Type B pancreatic cell (in vitro differentiated cells): ENCODE results near the gene TRIM54. TPM values are rescaled to one million over a fixed set of nuclear protein-coding genes. Genes with fewer than 3 reads are reported as not detected.
"Not testable (repeated sequence)": the region's sequence is repeated elsewhere in the genome, so short reads cannot be mapped to it uniquely, and the experiment has no call there.

Source experiments
- DNase-seq: peaks from one replicate; pipeline ENCODE4 v3.0.0; 2021; ENCODE audit warnings: mixed read lengths; ENCODE audit not compliant: unreplicated experiment; ENCODE audit errors: extremely low spot score
- H3K27ac Mint-ChIP-seq: 2 replicates; pipeline ENCODE4 v1.8.0; 2021; ENCODE audit warnings: mild to moderate bottlenecking, mixed read lengths
- H3K27me3 Mint-ChIP-seq: 2 replicates; pipeline ENCODE4 v1.8.0; 2021; ENCODE audit warnings: mixed read lengths
- H3K36me3 Mint-ChIP-seq: 2 replicates; pipeline ENCODE4 v1.8.0; 2021; ENCODE audit warnings: mixed read lengths
- H3K4me1 Mint-ChIP-seq: one replicate; pipeline ENCODE4 v1.8.0; 2021; ENCODE audit warnings: mixed read lengths; ENCODE audit not compliant: unreplicated experiment
- H3K4me3 Mint-ChIP-seq: 2 replicates; pipeline ENCODE4 v1.8.0; 2021; ENCODE audit warnings: mild to moderate bottlenecking, mixed read lengths
- H3K9me3 Mint-ChIP-seq: 2 replicates; pipeline ENCODE4 v1.8.0; 2021; ENCODE audit warnings: mixed read lengths
- total RNA-seq: library from RNA; stranded (reverse); gene quantifications from 2 replicates; pipeline ENCODE4 v1.2.1, GENCODE V29; 2021; ENCODE audit warnings: low replicate concordance
- TF ChIP-seq, protein P1 (sequence below): fragments of 200-600 bp; sonication (generic); conservative IDR thresholded peaks from 2 replicates; pipeline ENCODE4 v1.5.0; 2021; ENCODE audit warnings: antibody characterized with exemption, mild to moderate bottlenecking

TRIM54 gene
- total RNA-seq, 1 donor from 2014 or later: not detected

- TF ChIP-seq, protein P1, sequence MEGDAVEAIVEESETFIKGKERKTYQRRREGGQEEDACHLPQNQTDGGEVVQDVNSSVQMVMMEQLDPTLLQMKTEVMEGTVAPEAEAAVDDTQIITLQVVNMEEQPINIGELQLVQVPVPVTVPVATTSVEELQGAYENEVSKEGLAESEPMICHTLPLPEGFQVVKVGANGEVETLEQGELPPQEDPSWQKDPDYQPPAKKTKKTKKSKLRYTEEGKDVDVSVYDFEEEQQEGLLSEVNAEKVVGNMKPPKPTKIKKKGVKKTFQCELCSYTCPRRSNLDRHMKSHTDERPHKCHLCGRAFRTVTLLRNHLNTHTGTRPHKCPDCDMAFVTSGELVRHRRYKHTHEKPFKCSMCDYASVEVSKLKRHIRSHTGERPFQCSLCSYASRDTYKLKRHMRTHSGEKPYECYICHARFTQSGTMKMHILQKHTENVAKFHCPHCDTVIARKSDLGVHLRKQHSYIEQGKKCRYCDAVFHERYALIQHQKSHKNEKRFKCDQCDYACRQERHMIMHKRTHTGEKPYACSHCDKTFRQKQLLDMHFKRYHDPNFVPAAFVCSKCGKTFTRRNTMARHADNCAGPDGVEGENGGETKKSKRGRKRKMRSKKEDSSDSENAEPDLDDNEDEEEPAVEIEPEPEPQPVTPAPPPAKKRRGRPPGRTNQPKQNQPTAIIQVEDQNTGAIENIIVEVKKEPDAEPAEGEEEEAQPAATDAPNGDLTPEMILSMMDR: no peak
- no peak for DNase-seq
- peaks cover 4% of the 10 kb centered on the region for H3K36me3 Mint-ChIP-seq
- H3K27me3 Mint-ChIP-seq: no peaks in the 10 kb centered on the region
- H3K9me3 Mint-ChIP-seq: no peaks in the 10 kb centered on the region
- peaks cover 20% of the 10 kb centered on the region for H3K4me1 Mint-ChIP-seq
- H3K4me3 Mint-ChIP-seq: no peak overlapping the region
- no peak overlapping the region for H3K27ac Mint-ChIP-seq
Observed at GRCh38 chr2:27350106-27350693, 68.0 kb downstream of the TRIM54 start.

DNA sequence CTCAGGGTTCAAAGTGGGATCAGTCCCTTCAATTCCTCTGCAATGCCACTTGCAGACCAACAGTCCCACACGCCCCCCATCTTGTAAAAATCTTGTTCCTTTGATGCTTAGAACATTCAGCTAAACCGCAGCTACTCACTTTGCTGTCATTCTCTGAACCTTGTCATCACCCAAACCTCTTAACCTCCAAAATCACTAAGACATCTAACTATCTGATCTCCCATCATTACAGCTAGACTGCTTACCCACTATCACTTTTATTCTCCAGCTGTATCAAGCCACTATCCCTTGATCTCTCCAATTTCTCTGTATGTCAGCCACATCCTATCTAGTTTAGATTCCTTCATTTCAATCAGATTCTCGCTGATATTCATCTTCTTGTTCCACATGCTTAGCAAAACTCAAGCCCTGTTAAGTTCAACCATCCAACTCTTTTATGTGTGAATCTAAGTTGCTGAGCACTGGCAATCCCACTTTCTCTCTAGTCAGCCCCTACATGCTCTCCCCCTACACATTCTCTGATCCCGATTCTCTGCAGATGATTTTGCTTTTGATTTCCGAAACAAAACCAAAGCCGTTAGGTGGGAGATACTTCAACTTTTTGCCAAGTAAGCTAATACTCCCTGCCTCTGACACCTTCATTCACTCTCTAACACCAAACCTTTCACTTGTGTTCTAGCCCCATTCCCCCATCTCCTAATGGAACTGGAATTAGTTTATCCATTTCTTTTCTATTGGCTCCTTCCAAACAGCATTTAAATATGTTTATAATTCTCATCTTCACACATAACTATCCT lies 69.8 kb downstream of the TRIM54 start:
- H3K36me3 Mint-ChIP-seq: peaks cover 11% of the 10 kb centered on the region
- no peaks in the 10 kb centered on the region for H3K9me3 Mint-ChIP-seq
- peaks cover 24% of the 10 kb centered on the region for H3K4me1 Mint-ChIP-seq
- H3K4me3 Mint-ChIP-seq: no peak overlapping the region
- H3K27me3 Mint-ChIP-seq: no peaks in the 10 kb centered on the region
- TF ChIP-seq, protein P1: no peak
- no peak for DNase-seq
- no peak overlapping the region for H3K27ac Mint-ChIP-seq

DNA sequence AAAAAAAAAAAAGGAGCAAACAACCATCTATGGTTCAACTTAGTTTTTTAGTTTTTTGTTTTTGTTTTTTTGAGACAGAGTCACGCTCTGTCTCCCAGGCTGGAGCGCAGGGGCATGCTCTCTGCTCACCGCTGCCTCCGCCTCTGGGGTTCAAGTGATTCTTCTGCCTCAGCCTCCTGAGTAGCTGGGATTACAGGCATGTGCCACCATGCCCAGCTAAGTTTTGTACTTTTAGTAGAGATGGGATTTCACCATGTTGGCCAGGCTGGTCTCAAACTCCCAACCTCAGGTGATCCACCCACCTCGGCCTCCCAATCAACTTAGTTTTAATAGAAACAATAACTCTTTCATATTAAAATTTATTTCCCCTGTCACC lies 71.1 kb downstream of the TRIM54 start:
- H3K27me3 Mint-ChIP-seq: not testable (repeated sequence)

DNA sequence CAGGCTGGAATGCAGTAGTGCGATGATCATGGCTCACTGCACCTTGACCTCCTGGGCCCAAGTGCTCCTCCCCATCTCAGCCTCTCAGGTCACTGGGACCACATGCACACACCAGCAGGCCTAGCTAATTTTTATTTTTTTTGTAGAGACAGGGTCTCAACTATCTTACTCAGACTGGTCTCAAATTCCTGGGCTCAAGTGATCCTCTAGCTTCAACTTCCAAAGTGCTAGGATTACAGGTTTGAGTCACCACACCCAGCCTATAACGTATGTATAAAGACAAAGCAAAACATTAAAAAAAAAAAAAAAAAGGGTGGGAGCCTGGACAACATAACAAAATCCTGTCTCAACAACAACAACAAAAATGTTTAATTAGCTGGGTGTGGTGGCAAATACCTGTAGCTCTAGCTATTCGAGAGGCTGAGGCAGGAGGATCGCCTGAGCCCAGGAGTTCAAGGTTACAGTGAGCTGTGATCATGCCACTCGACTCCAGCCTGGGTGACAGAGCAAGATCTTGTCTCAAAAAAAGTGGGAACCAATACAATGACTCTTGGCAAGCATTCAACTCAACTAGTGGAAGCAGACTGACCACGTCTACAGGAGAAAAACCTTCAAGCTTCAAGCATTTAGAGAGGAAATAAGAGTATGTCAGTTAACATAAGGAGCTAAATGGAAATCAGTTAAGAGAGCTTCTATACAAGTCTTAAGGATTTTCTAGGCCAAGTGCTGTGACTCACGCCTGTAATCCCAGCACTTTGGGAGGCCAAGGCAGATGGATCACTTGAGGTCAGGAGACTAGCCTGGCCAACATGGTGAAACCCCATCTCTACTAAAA lies 71.8 kb downstream of the TRIM54 start:
- DNase-seq: no peak
- Mint-ChIP-seq H3K27ac (peak overlapping the region; percentile 91), H3K9me3 (no peaks in the 10 kb centered on the region), H3K36me3 (peaks cover 18% of the 10 kb centered on the region), H3K27me3 (no peaks in the 10 kb centered on the region), H3K4me1 (peaks cover 31% of the 10 kb centered on the region), H3K4me3 (peak overlapping the region; percentile 77)
- TF ChIP-seq, protein P1: no peak

More for the DNA sequence above, 71.1 kb downstream of the TRIM54 start:
- not testable (repeated sequence) for H3K9me3 Mint-ChIP-seq, H3K4me3 Mint-ChIP-seq, DNase-seq
- peaks cover 14% of the 10 kb centered on the region for H3K36me3 Mint-ChIP-seq
- H3K27ac Mint-ChIP-seq: peak overlapping the region; percentile 91
- H3K4me1 Mint-ChIP-seq: peaks cover 31% of the 10 kb centered on the region

- no peaks in the 10 kb centered on the region for H3K27me3 Mint-ChIP-seq
- H3K36me3 Mint-ChIP-seq: peaks cover 18% of the 10 kb centered on the region
- TF ChIP-seq, protein P1: no peak
- H3K27ac Mint-ChIP-seq: peak overlapping the region; percentile 91
- no peak for DNase-seq
- peak overlapping the region; percentile 77 for H3K4me3 Mint-ChIP-seq
- H3K9me3 Mint-ChIP-seq: no peaks in the 10 kb centered on the region
- H3K4me1 Mint-ChIP-seq: peaks cover 31% of the 10 kb centered on the region
Observed at GRCh38 chr2:27354597-27354927, 72.3 kb downstream of the TRIM54 start.

DNA sequence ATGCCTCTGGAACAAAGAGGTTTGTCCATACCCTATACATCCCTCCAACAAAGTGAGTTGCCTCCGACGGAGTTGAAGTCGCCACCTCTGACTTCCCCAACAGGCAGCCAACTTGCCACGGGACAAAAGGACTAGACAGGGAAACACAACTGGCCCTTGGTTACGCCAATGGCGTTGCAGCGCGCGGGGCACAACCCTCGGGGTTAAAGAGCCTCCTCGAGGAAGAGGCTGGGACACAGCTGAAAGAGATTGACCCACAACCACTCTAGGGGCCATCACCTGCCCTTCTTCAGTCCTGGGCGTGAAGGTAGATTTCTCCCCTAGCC lies 73.8 kb downstream of the TRIM54 start:
- peak overlapping the region; percentile 98 for H3K4me3 Mint-ChIP-seq
- no peak for DNase-seq
- peaks cover 31% of the 10 kb centered on the region for H3K4me1 Mint-ChIP-seq
- peak overlapping the region; percentile 98 for H3K27ac Mint-ChIP-seq
- H3K9me3 Mint-ChIP-seq: no peaks in the 10 kb centered on the region
- TF ChIP-seq, protein P1: no peak
- H3K27me3 Mint-ChIP-seq: no peaks in the 10 kb centered on the region
- H3K36me3 Mint-ChIP-seq: peaks cover 18% of the 10 kb centered on the region
